Globus pallidus (tissue), 1 donor: Measurements from ENCODE around the gene ADGRB2.

Experiments
- DNase-seq: peaks from one replicate; pipeline ENCODE4 v3.0.0-alpha.2; 2015; ENCODE audit warnings: low spot score

Gene ADGRB2

GRCh38 chr1:31763671-31764311, 349 bp downstream of the ADGRB2 start:
- DNase-seq: no peak

DNA sequence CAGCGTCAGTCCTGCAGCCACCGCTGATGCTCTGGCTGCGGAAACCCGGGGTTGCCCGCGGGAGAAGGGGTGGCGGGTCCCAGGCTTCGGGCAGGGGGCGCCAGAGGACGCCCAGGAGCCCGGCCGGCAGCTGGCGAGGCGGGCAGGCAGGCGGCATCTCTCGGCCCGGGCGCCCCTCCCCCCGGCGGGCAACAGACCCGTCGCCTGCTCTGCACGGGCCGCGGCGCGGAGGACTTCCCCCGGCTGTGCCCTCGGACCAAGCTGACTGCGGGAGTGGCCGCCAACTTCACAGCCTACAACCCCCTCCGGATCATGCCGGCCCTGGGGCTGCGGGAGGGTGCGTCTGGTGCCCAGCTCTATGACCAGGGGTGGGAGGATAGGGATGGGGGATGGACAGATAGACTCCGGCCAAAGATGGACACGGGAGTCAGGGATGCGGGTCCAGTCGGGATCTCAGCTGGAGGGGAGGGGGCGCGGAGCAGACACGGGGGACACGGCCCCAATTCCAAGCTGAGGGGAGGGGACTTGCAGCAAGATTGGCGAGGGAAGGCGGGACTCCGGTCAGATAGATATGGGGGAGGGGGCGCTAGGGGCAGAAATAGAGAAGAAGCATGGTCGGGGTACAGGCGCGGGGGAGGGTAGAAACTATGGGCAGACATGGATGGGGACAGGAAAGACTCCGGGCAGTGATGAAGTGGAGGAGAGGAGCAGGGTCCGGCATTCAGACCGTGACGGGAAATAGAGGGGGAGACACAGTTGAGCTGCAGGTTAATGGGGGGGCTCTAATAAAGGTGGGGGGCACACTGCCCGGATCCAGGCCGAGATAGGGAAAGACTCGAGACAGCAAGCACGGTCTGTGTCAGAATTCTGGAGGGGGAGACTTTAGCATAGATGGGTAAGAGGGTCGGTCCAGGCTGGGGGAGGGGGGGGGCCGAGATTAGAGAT, 1.1 kb downstream of the ADGRB2 start:
- DNase-seq: peak; percentile 85

GRCh38 chr1:31762323-31762722, 1.8 kb downstream of the ADGRB2 start:
- no peak for DNase-seq

DNA sequence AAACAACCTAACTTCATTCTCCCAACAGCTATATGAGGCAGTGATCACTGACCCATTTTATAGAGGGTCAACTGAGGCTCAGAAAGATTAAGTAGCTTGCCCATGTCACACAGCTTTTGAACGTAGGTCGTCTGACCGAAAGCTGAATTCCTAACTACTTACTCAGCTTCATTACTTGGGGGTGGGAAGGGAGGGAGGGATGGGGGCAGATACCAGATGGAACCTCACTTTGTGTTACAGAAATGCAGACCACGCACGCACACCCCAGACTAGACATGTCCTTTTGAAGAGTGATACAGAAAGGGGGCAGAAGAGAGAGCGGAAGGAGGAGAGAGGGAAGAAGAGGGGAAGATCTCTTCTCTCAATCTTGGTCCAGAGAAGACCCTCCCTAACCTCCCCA, 2.3 kb downstream of the ADGRB2 start:
- DNase-seq: no peak

GRCh38 chr1:31760471-31761470, 3.4 kb downstream of the ADGRB2 start:
- DNase-seq: no peak

- DNase-seq: no peak
These were observed 4.7 kb downstream of the ADGRB2 start for GRCh38 chr1:31759298-31760023.

GRCh38 chr1:31758823-31759222, 5.3 kb downstream of the ADGRB2 start:
- DNase-seq: no peak

DNA sequence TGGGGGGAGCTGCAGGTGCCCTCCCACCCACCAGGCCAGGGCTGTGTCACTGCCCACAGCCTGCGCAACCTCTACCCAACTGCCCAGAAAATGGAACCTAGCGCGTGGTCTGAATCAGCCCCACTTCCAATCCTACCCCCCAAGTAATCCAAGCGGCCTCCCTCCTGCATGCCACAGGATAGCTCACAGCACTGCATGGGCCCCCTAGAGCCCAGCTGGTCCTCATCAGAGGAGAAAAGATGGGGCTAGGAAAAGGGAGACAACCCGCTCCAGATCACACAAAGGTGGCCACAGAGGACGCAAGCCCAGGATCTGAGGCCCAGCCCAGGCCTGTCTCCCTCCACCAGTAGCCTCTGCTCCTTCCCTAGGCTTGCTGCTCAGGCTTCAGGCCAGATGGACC, 6.2 kb downstream of the ADGRB2 start:
- DNase-seq: no peak

- no peak for DNase-seq
These were observed 6.9 kb downstream of the ADGRB2 start for GRCh38 chr1:31757204-31757679.

DNA sequence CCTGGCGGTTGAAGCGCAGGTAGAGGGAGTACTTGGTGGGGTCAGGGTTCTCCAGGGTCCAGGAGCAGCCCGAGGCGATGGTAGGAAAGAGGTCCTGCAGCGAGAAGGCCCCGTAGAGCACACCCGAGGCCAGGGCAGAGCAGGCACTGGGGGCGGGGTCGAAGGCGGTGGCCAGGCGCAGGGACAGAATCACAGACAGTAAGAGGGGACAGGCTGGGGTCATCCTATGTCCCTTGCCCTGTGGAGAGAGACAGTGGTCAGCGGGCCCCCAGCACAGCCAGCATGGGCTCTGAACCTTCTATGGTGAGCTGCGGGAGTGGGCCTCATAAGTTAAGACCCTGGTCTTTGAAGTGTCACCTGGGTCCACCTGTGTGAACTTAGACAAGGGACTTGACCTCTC, 7.6 kb downstream of the ADGRB2 start:
- no peak for DNase-seq

- no peak for DNase-seq
These were observed 8.2 kb downstream of the ADGRB2 start for GRCh38 chr1:31755850-31756492.

DNA sequence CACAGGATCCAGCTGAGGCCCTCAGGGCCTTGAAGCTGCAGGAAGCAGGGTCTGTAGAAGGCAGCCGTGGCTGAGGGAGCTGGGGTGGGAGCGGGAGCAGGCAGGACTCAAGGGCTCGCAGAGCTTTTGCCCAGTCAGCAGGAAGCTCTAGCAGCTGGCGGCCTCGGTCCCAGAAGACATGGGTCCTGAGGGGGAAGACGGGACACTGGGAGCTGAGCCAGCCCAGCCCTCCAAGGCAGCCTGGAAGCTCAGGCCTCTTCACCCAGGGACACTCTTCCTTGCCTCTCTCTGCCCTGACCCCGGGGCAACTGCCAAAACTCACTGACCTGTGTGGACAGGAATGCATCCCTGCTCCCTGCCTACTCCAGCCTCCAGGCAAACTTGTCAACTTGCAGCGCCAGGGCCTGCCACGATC, 8.9 kb downstream of the ADGRB2 start:
- no peak for DNase-seq

GRCh38 chr1:31754397-31754796, 9.7 kb downstream of the ADGRB2 start:
- DNase-seq: no peak

DNA sequence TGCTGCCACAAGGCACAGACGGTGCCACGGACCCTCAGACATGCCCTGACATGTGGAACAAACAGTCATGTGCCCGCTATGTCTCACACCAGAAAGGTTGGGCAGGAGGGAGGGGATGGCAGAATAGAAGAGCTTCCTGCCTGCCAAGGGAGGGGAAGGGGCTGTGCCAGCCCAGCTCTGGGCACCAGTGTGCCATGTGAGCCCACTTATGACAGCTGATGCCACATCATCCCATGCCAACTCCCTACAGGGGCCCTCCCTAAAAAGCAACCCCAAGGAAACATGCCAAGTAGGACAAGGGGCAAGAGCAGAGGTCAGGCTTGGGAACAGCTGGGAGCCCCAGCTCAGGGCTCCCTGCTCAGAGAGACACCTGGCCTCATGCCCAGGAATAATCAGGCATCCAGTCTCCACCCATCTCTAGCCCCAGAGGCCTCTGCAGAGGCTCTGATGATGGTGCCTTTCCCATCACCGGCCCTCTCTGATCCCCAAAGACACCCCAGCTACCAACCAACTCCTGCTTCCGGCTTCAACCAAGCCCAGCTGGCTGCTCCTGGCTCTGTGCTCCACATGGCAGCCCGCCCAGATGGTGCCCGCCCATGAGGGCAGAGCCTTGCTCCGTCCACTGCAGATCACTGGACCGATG, 10.3 kb downstream of the ADGRB2 start:
- peak; percentile 94 for DNase-seq

GRCh38 chr1:31752952-31753475, 11.1 kb downstream of the ADGRB2 start:
- DNase-seq: peak; percentile 72

DNA sequence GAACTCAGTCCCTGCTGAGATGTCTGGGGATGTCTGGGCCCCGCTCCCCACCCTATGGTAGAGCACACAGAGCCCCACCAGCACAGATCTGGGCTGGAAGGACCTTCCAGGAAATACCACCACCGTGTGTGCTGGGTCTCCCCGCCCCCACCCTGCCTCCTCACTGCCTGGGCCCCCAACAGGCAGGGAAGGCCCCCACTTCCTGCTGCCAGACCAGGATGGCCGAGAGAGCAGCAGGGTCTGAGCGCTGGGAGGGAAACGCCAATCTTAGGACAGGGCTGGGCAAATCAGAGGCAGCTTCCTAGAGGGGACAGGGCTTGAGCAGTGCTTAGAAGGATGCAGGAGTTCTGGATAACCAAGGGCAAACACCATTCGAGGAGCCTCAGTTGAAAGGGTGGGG, 11.9 kb downstream of the ADGRB2 start:
- DNase-seq: no peak

DNA sequence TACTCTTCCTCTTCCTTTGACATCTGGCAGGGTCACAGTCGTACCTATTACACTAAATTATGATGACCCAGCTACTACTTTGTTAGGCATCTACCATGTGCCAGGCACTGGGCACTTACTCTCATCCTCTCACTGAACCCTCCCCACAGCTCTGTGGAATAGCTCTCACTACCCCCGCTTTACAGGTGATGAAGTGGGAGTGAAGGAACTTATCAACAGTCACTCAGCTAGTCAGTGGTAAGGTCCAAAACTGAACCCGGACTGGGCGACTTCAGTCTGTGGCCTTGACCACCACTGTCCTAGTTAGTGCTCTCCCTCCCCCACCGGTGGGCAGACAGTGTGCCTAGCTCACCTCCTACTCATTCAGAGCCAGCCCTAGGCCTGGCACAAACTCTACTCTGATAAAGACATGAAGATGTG, 12.3 kb downstream of the ADGRB2 start:
- DNase-seq: no peak

DNA sequence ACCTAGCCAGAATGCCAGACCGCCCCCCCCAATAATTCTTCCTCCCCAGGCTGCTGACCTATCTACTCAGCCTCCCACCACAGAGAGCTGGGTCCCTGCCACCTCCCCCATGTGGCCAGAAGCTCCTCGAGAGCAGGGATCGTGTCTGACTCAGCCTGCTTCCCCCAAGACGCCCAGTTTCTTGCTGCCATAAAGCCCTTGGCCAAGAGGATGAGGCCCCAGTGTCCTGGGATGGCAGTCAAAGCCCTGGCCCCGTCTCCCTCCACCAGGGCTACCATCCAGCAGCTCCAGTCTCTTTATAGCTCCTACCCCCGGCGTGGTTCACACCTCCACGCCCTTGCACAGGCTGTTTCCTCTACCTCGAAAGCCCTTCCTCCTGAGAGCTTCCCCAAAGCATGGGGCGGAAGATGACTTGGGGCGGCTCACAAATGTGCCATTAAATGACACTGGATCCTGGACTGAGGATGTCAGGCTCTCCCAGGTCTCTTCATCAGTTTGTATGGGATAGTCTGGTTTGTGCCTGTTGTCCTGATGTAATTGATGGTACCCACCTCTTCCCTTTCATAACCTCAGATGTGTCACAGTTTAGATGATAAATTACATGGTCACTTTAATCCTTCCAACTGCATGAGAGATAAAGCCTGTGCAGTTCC, 13.2 kb downstream of the ADGRB2 start:
- DNase-seq: no peak
